Activated T-cell treated with anti-CD3 and anti-CD28 coated beads, Interleukin-2, amount 50 U/mL, for 4 hours (primary cell): ENCODE results near the gene TBCB. TPM values are rescaled to one million over a fixed set of nuclear protein-coding genes. Genes with fewer than 3 reads are reported as not detected.
"Not testable (repeated sequence)": the region's sequence is repeated elsewhere in the genome, so short reads cannot be mapped to it uniquely, and the experiment has no call there.

Experiments used
- ATAC-seq, 2 donors: fragments of 200-7000 bp; cut with Tn5 transposase; one replicate each; pipeline ENCODE4 v1.10.0; 2021
- DNase-seq: peaks from one replicate; pipeline ENCODE4 v3.0.0-alpha.2; 2020
- H3K27me3 Mint-ChIP-seq: one replicate; pipeline ENCODE4 v1.8.0; 2021; ENCODE audit warnings: low read depth, mixed read lengths
- H3K36me3 Mint-ChIP-seq: one replicate; pipeline ENCODE4 v1.8.0; 2022; ENCODE audit warnings: mixed read lengths; ENCODE audit not compliant: insufficient read depth
- H3K4me1 Mint-ChIP-seq: one replicate; pipeline ENCODE4 v1.8.0; 2021; ENCODE audit warnings: low read depth, mixed read lengths
- H3K4me3 Mint-ChIP-seq: one replicate; pipeline ENCODE4 v1.8.0; 2021; ENCODE audit warnings: mild to moderate bottlenecking, moderate library complexity, mixed read lengths
- H3K9me3 Mint-ChIP-seq: one replicate; pipeline ENCODE4 v1.8.0; 2021; ENCODE audit warnings: mixed read lengths
- total RNA-seq, 3 donors: library from RNA; stranded (reverse); gene quantifications; one replicate each; pipeline ENCODE4 v1.2.1, GENCODE V29; 2021

TBCB gene
- total RNA-seq, 3 donors from 2014 or later = 155 to 173 (median 157) TPM

- Mint-ChIP-seq H3K27me3 (no peaks in the 10 kb centered on the region), H3K36me3 (peaks cover 11% of the 10 kb centered on the region), H3K4me1 (peaks cover 21% of the 10 kb centered on the region), H3K9me3 (no peaks in the 10 kb centered on the region), H3K4me3 (peak overlapping the region; percentile 98)
- DNase-seq = no peak
- ATAC-seq = no peak
Measured at GRCh38 chr19:36112678-36113077, 2.6 kb upstream of the TBCB start.

GRCh38 chr19:36113425-36113824 is 1.8 kb upstream of the TBCB start:
- no peak for DNase-seq
- no peak for ATAC-seq
- Mint-ChIP-seq H3K4me1 (peaks cover 25% of the 10 kb centered on the region), H3K36me3 (peaks cover 16% of the 10 kb centered on the region), H3K9me3 (no peaks in the 10 kb centered on the region), H3K27me3 (no peaks in the 10 kb centered on the region), H3K4me3 (peak overlapping the region; percentile 98)

GRCh38 chr19:36113894-36114720 is 1.2 kb upstream of the TBCB start:
- H3K4me1 Mint-ChIP-seq = peaks cover 25% of the 10 kb centered on the region
- ATAC-seq = no peak

GRCh38 chr19:36114721-36115452 is 381 bp upstream of the TBCB start, which contains the start of gene POLR2I:
TSS of gene POLR2I (minus strand) at chr19:36114875. CDS start at chr19:36114856, 19 bp downstream.
- peak; percentile 98 for DNase-seq
- Mint-ChIP-seq H3K36me3 (peaks cover 19% of the 10 kb centered on the region), H3K27me3 (no peaks in the 10 kb centered on the region), H3K4me1 (peaks cover 26% of the 10 kb centered on the region), H3K4me3 (peak within 1 kb of the TSS; percentile 98), H3K9me3 (no peaks in the 10 kb centered on the region)
- peak; percentile 89 to 90 for ATAC-seq

More at GRCh38 chr19:36113894-36114720, 1.2 kb upstream of the TBCB start:
- H3K4me3 Mint-ChIP-seq = peak overlapping the region; percentile 98
- no peak for DNase-seq
- H3K27me3 Mint-ChIP-seq = no peaks in the 10 kb centered on the region
- H3K9me3 Mint-ChIP-seq = no peaks in the 10 kb centered on the region
- H3K36me3 Mint-ChIP-seq = peaks cover 16% of the 10 kb centered on the region

GRCh38 chr19:36116344-36116637 is 1.0 kb downstream of the TBCB start:
- no peaks in the 10 kb centered on the region for H3K9me3 Mint-ChIP-seq
- H3K4me3 Mint-ChIP-seq = peak overlapping the region; percentile 98
- H3K4me1 Mint-ChIP-seq = peaks cover 28% of the 10 kb centered on the region
- H3K36me3 Mint-ChIP-seq = peaks cover 23% of the 10 kb centered on the region
- ATAC-seq (no peak), DNase-seq (no peak)
- H3K27me3 Mint-ChIP-seq = no peaks in the 10 kb centered on the region

- DNase-seq = no peak
- peaks cover 17% of the 10 kb centered on the region for H3K4me1 Mint-ChIP-seq
- no peaks in the 10 kb centered on the region for H3K27me3 Mint-ChIP-seq
- H3K9me3 Mint-ChIP-seq = no peaks in the 10 kb centered on the region
- H3K4me3 Mint-ChIP-seq = no peak overlapping the region
- peaks cover 21% of the 10 kb centered on the region for H3K36me3 Mint-ChIP-seq
- no peak for ATAC-seq
Measured at GRCh38 chr19:36120092-36120983, 5.1 kb downstream of the TBCB start.

GRCh38 chr19:36120984-36121358 is 5.7 kb downstream of the TBCB start:
- no peak for ATAC-seq
- Mint-ChIP-seq H3K9me3 (no peaks in the 10 kb centered on the region), H3K27me3 (no peaks in the 10 kb centered on the region), H3K4me3 (no peak overlapping the region), H3K36me3 (peaks cover 26% of the 10 kb centered on the region), H3K4me1 (peaks cover 17% of the 10 kb centered on the region)
- no peak for DNase-seq

GRCh38 chr19:36121486-36122124 is 6.3 kb downstream of the TBCB start:
- ATAC-seq = no peak

GRCh38 chr19:36125557-36125956 is 10.3 kb downstream of the TBCB start:
- H3K9me3 Mint-ChIP-seq = no peaks in the 10 kb centered on the region
- H3K4me1 Mint-ChIP-seq = peaks cover 6% of the 10 kb centered on the region
- ATAC-seq = no peak
- H3K36me3 Mint-ChIP-seq = peaks cover 12% of the 10 kb centered on the region
- no peak for DNase-seq
- H3K4me3 Mint-ChIP-seq = no peak overlapping the region
- H3K27me3 Mint-ChIP-seq = no peaks in the 10 kb centered on the region

More at GRCh38 chr19:36121486-36122124, 6.3 kb downstream of the TBCB start:
- Mint-ChIP-seq H3K36me3 (peaks cover 24% of the 10 kb centered on the region), H3K4me1 (peaks cover 13% of the 10 kb centered on the region), H3K9me3 (no peaks in the 10 kb centered on the region), H3K4me3 (no peak overlapping the region), H3K27me3 (no peaks in the 10 kb centered on the region)
- no peak for DNase-seq

GRCh38 chr19:36128392-36128736 is 13.1 kb downstream of the TBCB start:
- peaks cover 20% of the 10 kb centered on the region for H3K4me1 Mint-ChIP-seq
- peaks cover 9% of the 10 kb centered on the region for H3K36me3 Mint-ChIP-seq
- DNase-seq (no peak), ATAC-seq (no peak)
- peak overlapping the region; percentile 83 for H3K4me3 Mint-ChIP-seq
- H3K27me3 Mint-ChIP-seq = no peaks in the 10 kb centered on the region
- H3K9me3 Mint-ChIP-seq = no peaks in the 10 kb centered on the region

- peaks cover 22% of the 10 kb centered on the region for H3K4me1 Mint-ChIP-seq
- not testable (repeated sequence) for H3K36me3 Mint-ChIP-seq, H3K27me3 Mint-ChIP-seq, DNase-seq, H3K9me3 Mint-ChIP-seq, ATAC-seq, H3K4me3 Mint-ChIP-seq
Measured at GRCh38 chr19:36131221-36131620, 16.0 kb downstream of the TBCB start.

- H3K36me3 Mint-ChIP-seq, H3K27me3 Mint-ChIP-seq, H3K9me3 Mint-ChIP-seq, DNase-seq, ATAC-seq, H3K4me3 Mint-ChIP-seq: not testable (repeated sequence)
- H3K4me1 Mint-ChIP-seq = peaks cover 23% of the 10 kb centered on the region
Measured at GRCh38 chr19:36134867-36135266, 19.6 kb downstream of the TBCB start.

- Mint-ChIP-seq H3K27me3 (no peaks in the 10 kb centered on the region), H3K4me3 (no peak overlapping the region), H3K9me3 (no peaks in the 10 kb centered on the region), H3K4me1 (peaks cover 28% of the 10 kb centered on the region), H3K36me3 (peaks cover 9% of the 10 kb centered on the region)
- DNase-seq (no peak), ATAC-seq (no peak)
Measured at GRCh38 chr19:36136964-36137686, 21.9 kb downstream of the TBCB start.
